NB4 (cell line): Measurements from ENCODE around the gene RNF32.
"Not testable (repeated sequence)": the region's sequence is repeated elsewhere in the genome, so short reads cannot be mapped to it uniquely, and the experiment has no call there.

Experiments used
- DNase-seq: peaks from one replicate; pipeline ENCODE4 v3.0.0; 2010; ENCODE audit warnings: low read depth
- H3K4me3 ChIP-seq: one replicate; pipeline ENCODE4 v1.5.1; 2011; ENCODE audit warnings: mild to moderate bottlenecking, low read depth, low read length, moderate library complexity
- CTCF ChIP-seq: IDR thresholded peaks from one replicate; pipeline ENCODE4 v1.5.1; 2012; ENCODE audit warnings: low read depth, low read length
- MAX ChIP-seq: IDR thresholded peaks from 2 replicates; pipeline ENCODE4 v1.6.1; 2011; ENCODE audit warnings: low read depth, low read length
- MYC ChIP-seq: IDR thresholded peaks from 2 replicates; pipeline ENCODE4 v1.6.1; 2011; ENCODE audit warnings: low read depth, low read length
- POLR2A ChIP-seq: IDR thresholded peaks from 2 replicates; pipeline ENCODE4 v1.6.1; 2011; ENCODE audit warnings: mild to moderate bottlenecking; ENCODE audit not compliant: insufficient read length; ENCODE audit errors: extremely low read depth

The RNF32 gene

GRCh38 chr7:156638443-156639077 lies 2.0 kb upstream of the RNF32 start:
- peak overlapping the region; percentile 57 for H3K4me3 ChIP-seq
- peak; percentile 38 for DNase-seq
- TF ChIP-seq POLR2A (no peak), MAX (no peak), CTCF (no peak), MYC (no peak)

- H3K4me3 ChIP-seq, result peak overlapping the region; percentile 57
- TF ChIP-seq MAX (no peak), MYC (no peak), POLR2A (no peak), CTCF (no peak)
- peak; percentile 73 for DNase-seq
These were observed 933 bp upstream of the RNF32 start for GRCh38 chr7:156639426-156640256.

- H3K4me3 ChIP-seq, result peak overlapping the region; percentile 70
- TF ChIP-seq CTCF, result no peak
- TF ChIP-seq POLR2A, result no peak
- TF ChIP-seq MAX, result no peak
- TF ChIP-seq MYC, result no peak
- DNase-seq, result peak; percentile 83
These were observed 443 bp downstream of the RNF32 start for GRCh38 chr7:156640949-156641485.

GRCh38 chr7:156642306-156643045 lies 1.9 kb downstream of the RNF32 start:
- no peak for DNase-seq
- no peak overlapping the region for H3K4me3 ChIP-seq
- no peak for TF ChIP-seq MAX
- TF ChIP-seq POLR2A, result no peak
- no peak for TF ChIP-seq MYC
- TF ChIP-seq CTCF, result no peak

GRCh38 chr7:156647330-156647729 lies 6.8 kb downstream of the RNF32 start:
- not testable (repeated sequence) for DNase-seq, H3K4me3 ChIP-seq

- TF ChIP-seq MAX (no peak), POLR2A (no peak), MYC (no peak), CTCF (no peak)
- no peak overlapping the region for H3K4me3 ChIP-seq
- DNase-seq, result peak; percentile 29
These were observed 9.5 kb downstream of the RNF32 start for GRCh38 chr7:156650042-156650441.
